ENCODE results near the gene GAS1. TPM values are rescaled to one million over a fixed set of nuclear protein-coding genes. Genes with fewer than 3 reads are reported as not detected.

The GAS1 gene
- total RNA-seq, 1 experiment from 2014 or later: not detected

DNA sequence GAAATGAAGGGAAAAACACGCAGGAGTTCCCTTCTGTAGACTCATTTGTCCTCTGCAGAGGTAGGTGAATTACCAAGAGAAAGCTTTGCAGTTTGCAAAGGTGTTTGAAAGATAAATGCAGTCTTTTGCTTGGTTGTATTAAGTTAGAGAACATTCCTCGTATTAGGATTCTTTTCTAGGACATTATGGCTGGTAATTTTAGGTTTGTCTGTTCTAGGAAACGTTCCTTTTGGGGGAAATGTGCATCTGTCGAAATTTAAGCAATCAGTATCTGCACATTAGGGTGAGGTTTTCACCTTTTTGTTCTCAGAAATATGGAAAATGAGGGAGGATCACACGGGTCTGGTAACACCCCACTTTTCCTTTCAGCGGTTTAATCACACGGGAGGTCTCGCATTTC is 45.1 kb downstream of the GAS1 start:
- no peaks in the 10 kb centered on the region for H4K20me1 ChIP-seq (ENCODE audit: low read length)
- CTCF ChIA-PET: no interaction called here
- no TSS peak for BruUV-seq (replicated peaks)
- no peak overlapping the region for H3K27ac ChIP-seq (ENCODE audit: low read length)
- H3K4me1 ChIP-seq (ENCODE audit: insufficient read depth, low read length): no peaks in the 10 kb centered on the region
- no peak overlapping the region for H3K4me3 ChIP-seq (ENCODE audit: low read length)
- no peak for ATAC-seq
- no peaks in the 10 kb centered on the region for H3K36me3 ChIP-seq (ENCODE audit: low read depth, low read length)
- intact Hi-C loops (cut with micrococcal nuclease): no loop called here
- H3K27me3 ChIP-seq (ENCODE audit: low read length): no peaks in the 10 kb centered on the region
- DNase-seq: no peak
- H3F3A ChIP-seq (ENCODE audit: low read length, unreplicated experiment): no peaks in the 10 kb centered on the region
- no peak overlapping the region for H3K9ac ChIP-seq (ENCODE audit: low read length)
- no peak for TF ChIP-seq EZH2phosphoT487 (IDR thresholded peaks at IDR 0.05; ENCODE audit: borderline replicate concordance, low read length)
- TF ChIP-seq, protein P1, sequence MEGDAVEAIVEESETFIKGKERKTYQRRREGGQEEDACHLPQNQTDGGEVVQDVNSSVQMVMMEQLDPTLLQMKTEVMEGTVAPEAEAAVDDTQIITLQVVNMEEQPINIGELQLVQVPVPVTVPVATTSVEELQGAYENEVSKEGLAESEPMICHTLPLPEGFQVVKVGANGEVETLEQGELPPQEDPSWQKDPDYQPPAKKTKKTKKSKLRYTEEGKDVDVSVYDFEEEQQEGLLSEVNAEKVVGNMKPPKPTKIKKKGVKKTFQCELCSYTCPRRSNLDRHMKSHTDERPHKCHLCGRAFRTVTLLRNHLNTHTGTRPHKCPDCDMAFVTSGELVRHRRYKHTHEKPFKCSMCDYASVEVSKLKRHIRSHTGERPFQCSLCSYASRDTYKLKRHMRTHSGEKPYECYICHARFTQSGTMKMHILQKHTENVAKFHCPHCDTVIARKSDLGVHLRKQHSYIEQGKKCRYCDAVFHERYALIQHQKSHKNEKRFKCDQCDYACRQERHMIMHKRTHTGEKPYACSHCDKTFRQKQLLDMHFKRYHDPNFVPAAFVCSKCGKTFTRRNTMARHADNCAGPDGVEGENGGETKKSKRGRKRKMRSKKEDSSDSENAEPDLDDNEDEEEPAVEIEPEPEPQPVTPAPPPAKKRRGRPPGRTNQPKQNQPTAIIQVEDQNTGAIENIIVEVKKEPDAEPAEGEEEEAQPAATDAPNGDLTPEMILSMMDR (conservative IDR thresholded peaks at IDR 0.05; ENCODE audit: low read depth, low read length): no peak
- no peak for TF ChIP-seq EZH2 (IDR thresholded peaks at IDR 0.05; ENCODE audit: low read length, unreplicated experiment)
- no peaks in the 10 kb centered on the region for H3K9me2 ChIP-seq (replicated peaks; ENCODE audit: low read length)
- H3K4me2 ChIP-seq (ENCODE audit: low read length): no peak overlapping the region
- H3K9me3 ChIP-seq (ENCODE audit: low read length): no peaks in the 10 kb centered on the region
- POLR2A ChIA-PET (ENCODE audit: unreplicated experiment): no interaction called here
- H2AFZ ChIP-seq (ENCODE audit: low read length): no peak overlapping the region
- no peaks in the 10 kb centered on the region for H3K79me2 ChIP-seq (ENCODE audit: low read length)

DNA sequence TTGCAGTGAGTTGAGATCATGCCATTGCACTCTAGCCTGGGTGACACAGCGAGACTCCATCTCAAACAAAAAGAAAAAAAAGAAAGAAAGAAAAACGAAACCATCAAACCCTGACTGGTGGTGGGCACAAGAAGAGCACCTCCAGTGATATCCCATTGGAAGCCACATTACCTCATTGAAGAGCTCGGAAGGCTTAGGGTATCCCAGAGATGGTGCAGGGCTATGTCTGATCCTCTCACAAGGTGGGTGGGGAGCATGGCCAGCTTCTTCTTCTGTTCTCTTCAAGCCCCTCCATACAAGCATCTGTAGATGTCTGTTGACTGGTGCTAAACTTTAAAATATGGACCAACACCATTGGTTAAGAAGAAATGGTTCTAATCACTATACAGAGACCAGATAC is 45.8 kb downstream of the GAS1 start:
- Histone ChIP-seq H3K9me2 (replicated peaks; ENCODE audit: low read length) (no peaks in the 10 kb centered on the region), H4K20me1 (ENCODE audit: low read length) (no peaks in the 10 kb centered on the region), H3K9me3 (ENCODE audit: low read length) (no peaks in the 10 kb centered on the region), H3K4me2 (ENCODE audit: low read length) (no peak overlapping the region), H3K9ac (ENCODE audit: low read length) (no peak overlapping the region), H3K27ac (ENCODE audit: low read length) (no peak overlapping the region), H3K36me3 (ENCODE audit: low read depth, low read length) (no peaks in the 10 kb centered on the region), H3K79me2 (ENCODE audit: low read length) (no peaks in the 10 kb centered on the region), H2AFZ (ENCODE audit: low read length) (no peak overlapping the region), H3K27me3 (ENCODE audit: low read length) (no peaks in the 10 kb centered on the region), H3K4me3 (ENCODE audit: low read length) (no peak overlapping the region), H3F3A (ENCODE audit: low read length, unreplicated experiment) (no peaks in the 10 kb centered on the region), H3K4me1 (ENCODE audit: insufficient read depth, low read length) (no peaks in the 10 kb centered on the region)
- TF ChIP-seq EZH2 (IDR thresholded peaks at IDR 0.05; ENCODE audit: low read length, unreplicated experiment): no peak
- TF ChIP-seq, protein P1 (conservative IDR thresholded peaks at IDR 0.05; ENCODE audit: low read depth, low read length): no peak
- TF ChIP-seq EZH2phosphoT487 (IDR thresholded peaks at IDR 0.05; ENCODE audit: borderline replicate concordance, low read length): no peak
- BruUV-seq (replicated peaks): no TSS peak
- intact Hi-C loops (cut with micrococcal nuclease): no loop called here
- POLR2A ChIA-PET (ENCODE audit: unreplicated experiment): no interaction called here
- CTCF ChIA-PET: no interaction called here
- no peak for ATAC-seq
- no peak for DNase-seq

Measured in PC-3 (cell line).